Loucy (cell line): Measurements from ENCODE around the gene TMEM273.

Experiments used
- H2AFZ ChIP-seq: fragments of 200-600 bp; sonication (generic); 2 replicates; pipeline ENCODE4 v1.6.0; 2016; ENCODE audit warnings: antibody characterized with exemption, mild to moderate bottlenecking, low read length, moderate library complexity
- H3F3A ChIP-seq: fragments of 200-600 bp; 2 replicates; pipeline ENCODE4 v1.6.0; 2016; ENCODE audit warnings: antibody characterized with exemption, low read depth, mild to moderate bottlenecking
- H3K27me3 ChIP-seq: fragments of 200-600 bp; sonication (generic); 2 replicates; pipeline ENCODE4 v1.6.1; 2014; ENCODE audit warnings: low read length, mild to moderate bottlenecking; ENCODE audit not compliant: insufficient read depth, poor library complexity, severe bottlenecking
- H3K36me3 ChIP-seq: fragments of 200-600 bp; sonication (generic); 2 replicates; pipeline ENCODE4 v1.6.1; 2016; ENCODE audit warnings: low read length; ENCODE audit not compliant: insufficient read depth
- H3K4me1 ChIP-seq: fragments of 200-600 bp; sonication (generic); 2 replicates; pipeline ENCODE4 v1.5.1; 2014; ENCODE audit warnings: low read length, mild to moderate bottlenecking; ENCODE audit not compliant: insufficient read depth, poor library complexity, severe bottlenecking
- H3K4me2 ChIP-seq: fragments of 200-600 bp; sonication (generic); 2 replicates; pipeline ENCODE4 v1.6.0; 2014; ENCODE audit warnings: antibody characterized with exemption, low read length, low read depth, mild to moderate bottlenecking; ENCODE audit not compliant: poor library complexity, severe bottlenecking
- H3K4me3 ChIP-seq: fragments of 200-600 bp; sonication (generic); 2 replicates; pipeline ENCODE4 v1.5.1; 2014; ENCODE audit warnings: low read length, mild to moderate bottlenecking, mixed read lengths; ENCODE audit not compliant: poor library complexity, severe bottlenecking
- H3K79me2 ChIP-seq: fragments of 200-600 bp; sonication (generic); 2 replicates; pipeline ENCODE4 v1.6.1; 2014; ENCODE audit warnings: low read length; ENCODE audit not compliant: insufficient read depth
- H3K9ac ChIP-seq: fragments of 200-600 bp; sonication (generic); 2 replicates; pipeline ENCODE4 v1.6.0; 2014; ENCODE audit warnings: mild to moderate bottlenecking, low read depth, low read length, moderate library complexity; ENCODE audit not compliant: poor library complexity, severe bottlenecking
- H3K9me2 ChIP-seq: fragments of 200-600 bp; sonication (generic); replicated peaks from 2 replicates; pipeline ENCODE4 v1.6.1; 2016; ENCODE audit warnings: low read depth, low read length, mixed read lengths
- H3K9me3 ChIP-seq: fragments of 200-600 bp; sonication (generic); 2 replicates; pipeline ENCODE4 v1.6.1; 2014; ENCODE audit warnings: mild to moderate bottlenecking, antibody characterized with exemption, low read length, low read depth; ENCODE audit not compliant: insufficient read depth
- H4K20me1 ChIP-seq: fragments of 200-600 bp; sonication (generic); 2 replicates; pipeline ENCODE4 v1.6.0; 2014; ENCODE audit warnings: antibody characterized with exemption, low read length, mild to moderate bottlenecking; ENCODE audit not compliant: insufficient read depth, poor library complexity, severe bottlenecking
- CTCF ChIP-seq: fragments of 200-600 bp; sonication (generic); conservative IDR thresholded peaks from 2 replicates; pipeline ENCODE4 v1.5.1; 2014; ENCODE audit warnings: mild to moderate bottlenecking, antibody characterized with exemption, low read length
- EZH2phosphoT487 ChIP-seq: fragments of 200-600 bp; IDR thresholded peaks from 2 replicates; pipeline ENCODE4 v1.6.1; 2018; ENCODE audit warnings: antibody characterized with exemption, mild to moderate bottlenecking, moderate library complexity, borderline replicate concordance

The TMEM273 gene

DNA sequence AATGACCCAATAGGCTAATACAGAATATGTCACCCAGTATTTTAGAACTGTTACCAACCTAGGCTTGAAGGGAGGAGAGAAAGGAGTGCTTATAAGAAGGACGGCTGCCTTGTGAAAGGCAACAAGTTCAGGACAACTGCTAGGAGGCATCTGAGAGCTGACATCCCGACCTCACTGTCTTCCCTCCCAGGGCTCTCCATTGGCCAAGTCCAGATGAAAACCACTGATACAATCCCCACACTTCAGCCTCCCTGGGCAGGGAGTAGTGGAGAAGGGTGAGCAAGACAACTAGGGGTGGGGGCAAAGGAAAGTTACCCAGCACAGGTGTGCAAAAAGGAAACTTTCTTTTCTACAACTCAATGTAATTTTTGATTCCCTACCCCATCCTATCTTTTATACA lies 29.5 kb upstream of the TMEM273 start:
- no peaks in the 10 kb centered on the region for H3K79me2 ChIP-seq
- H3K9ac ChIP-seq: no peak overlapping the region
- H3K4me1 ChIP-seq: no peaks in the 10 kb centered on the region
- no peaks in the 10 kb centered on the region for H3F3A ChIP-seq
- H4K20me1 ChIP-seq: no peaks in the 10 kb centered on the region
- no peaks in the 10 kb centered on the region for H3K9me2 ChIP-seq
- H3K36me3 ChIP-seq: no peaks in the 10 kb centered on the region
- TF ChIP-seq CTCF (no peak), EZH2phosphoT487 (no peak)
- no peak overlapping the region for H2AFZ ChIP-seq
- H3K4me3 ChIP-seq: no peak overlapping the region
- 0 out of 2 replicates have a peak, but pooled peaks cover 2% of the 10 kb centered on the region for H3K9me3 ChIP-seq
- peaks cover 12% of the 10 kb centered on the region for H3K27me3 ChIP-seq
- H3K4me2 ChIP-seq: no peak overlapping the region

DNA sequence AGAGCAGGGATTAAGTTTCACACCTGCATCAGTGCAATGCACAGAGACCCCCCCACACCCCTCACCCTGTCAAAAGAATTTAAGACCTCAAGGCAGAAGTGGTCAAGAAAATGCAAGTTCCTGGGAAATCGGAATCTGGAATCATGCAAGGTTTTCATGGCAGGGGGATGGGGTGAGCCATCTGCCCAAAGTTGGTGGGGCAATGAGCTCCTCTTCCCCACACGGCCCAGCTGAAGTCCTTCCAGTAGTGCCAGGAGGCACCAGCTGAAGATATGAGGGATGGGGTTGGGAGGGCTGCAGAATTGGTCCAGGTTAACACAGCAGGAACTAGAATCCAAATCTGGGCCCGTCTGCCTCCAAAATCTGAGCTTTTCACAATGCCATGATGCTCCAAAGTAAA lies 25.0 kb upstream of the TMEM273 start:
- Histone ChIP-seq H2AFZ (no peak overlapping the region), H3K9me2 (no peaks in the 10 kb centered on the region), H3F3A (no peaks in the 10 kb centered on the region), H3K27me3 (peaks cover 12% of the 10 kb centered on the region), H3K9me3 (no peaks in the 10 kb centered on the region), H3K9ac (no peak overlapping the region), H3K4me2 (no peak overlapping the region), H3K4me3 (no peak overlapping the region), H4K20me1 (no peaks in the 10 kb centered on the region), H3K36me3 (no peaks in the 10 kb centered on the region), H3K79me2 (no peaks in the 10 kb centered on the region), H3K4me1 (no peaks in the 10 kb centered on the region)
- TF ChIP-seq EZH2phosphoT487 (no peak), CTCF (no peak)

DNA sequence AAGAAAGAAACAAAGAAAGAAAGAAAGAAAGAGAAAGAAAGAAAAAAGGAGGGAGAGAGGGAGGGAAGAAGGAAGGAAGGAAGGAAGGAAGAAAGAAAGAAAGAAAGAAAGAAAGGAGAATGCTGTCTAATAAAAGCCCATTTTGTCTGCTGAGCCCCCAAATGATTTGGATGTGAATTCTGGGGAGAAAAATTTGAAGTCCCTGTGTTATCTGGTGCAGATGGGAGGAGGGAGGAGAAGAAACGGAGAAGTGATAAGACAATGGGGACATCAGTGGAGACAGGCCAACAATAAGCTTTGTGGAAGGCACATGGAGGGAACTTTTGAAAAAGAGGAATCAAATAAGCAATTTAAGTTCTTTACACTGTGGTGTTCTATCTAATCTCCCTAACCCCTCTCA lies 24.6 kb upstream of the TMEM273 start:
- Histone ChIP-seq H2AFZ (no peak overlapping the region), H3F3A (no peaks in the 10 kb centered on the region), H3K36me3 (no peaks in the 10 kb centered on the region), H3K4me2 (no peak overlapping the region), H3K27me3 (peaks cover 12% of the 10 kb centered on the region), H3K4me3 (no peak overlapping the region), H3K9me3 (no peaks in the 10 kb centered on the region), H3K4me1 (no peaks in the 10 kb centered on the region), H4K20me1 (no peaks in the 10 kb centered on the region), H3K9ac (no peak overlapping the region), H3K79me2 (no peaks in the 10 kb centered on the region), H3K9me2 (no peaks in the 10 kb centered on the region)
- TF ChIP-seq EZH2phosphoT487 (no peak), CTCF (no peak)
